KBM-7 (cell line): ENCODE measurements around the gene LEF1.

Source experiments
- DNase-seq: peaks from one replicate; pipeline ENCODE4 v3.0.0-alpha.2; 2015
- in situ Hi-C: fragments of 300-500 bp; cut with MboI; formaldehyde crosslinking; loops from 2 replicates; pipeline ENCODE4 v1.14.3; 2020; ENCODE audit warnings: low sequenced_read_pairs, low pct_unique_long_range_greater_than_20kb, mixed read lengths

Gene LEF1

DNA sequence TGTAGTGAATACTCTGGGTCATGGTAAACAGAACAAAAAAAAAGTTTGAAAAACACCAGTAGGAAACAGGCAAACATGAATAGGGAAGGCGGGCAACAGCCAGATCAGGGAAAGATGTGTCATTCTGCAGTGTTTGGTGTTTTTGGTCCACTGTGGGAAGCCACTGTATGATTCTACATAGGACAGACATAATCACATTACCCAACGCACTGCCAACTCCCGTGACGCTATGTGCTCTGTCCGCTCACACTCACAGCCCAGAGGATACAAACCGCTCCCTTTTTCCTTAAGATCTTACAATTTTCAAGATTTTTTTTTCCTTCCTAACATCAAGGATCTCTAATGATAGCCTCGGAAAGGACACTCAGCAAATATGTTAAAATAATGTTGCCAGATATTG lies 119.7 kb downstream of the LEF1 start:
- in situ Hi-C loops, result no loop called here
- DNase-seq, result no peak

DNA sequence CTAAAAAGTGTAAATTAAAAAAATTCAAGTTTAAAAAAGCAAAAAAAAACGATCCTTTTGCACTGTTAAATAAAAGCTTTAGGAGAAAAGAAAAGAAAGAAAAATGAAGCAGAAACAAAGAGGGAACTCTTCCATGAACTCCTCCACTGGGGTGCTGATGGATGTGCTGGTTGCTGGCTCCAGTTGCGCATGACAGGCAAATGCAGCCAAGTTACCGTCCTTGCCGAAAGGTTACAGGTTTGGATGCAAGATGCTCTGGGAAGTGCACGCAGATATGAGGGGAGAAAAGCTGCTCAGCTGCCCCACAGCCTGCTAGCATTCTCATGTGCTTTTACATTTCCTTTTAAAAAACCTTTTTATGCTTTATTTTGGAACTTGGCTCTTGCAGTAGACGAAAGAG lies 120.6 kb downstream of the LEF1 start:
- no peak for DNase-seq
- in situ Hi-C loops, result no loop called here

DNA sequence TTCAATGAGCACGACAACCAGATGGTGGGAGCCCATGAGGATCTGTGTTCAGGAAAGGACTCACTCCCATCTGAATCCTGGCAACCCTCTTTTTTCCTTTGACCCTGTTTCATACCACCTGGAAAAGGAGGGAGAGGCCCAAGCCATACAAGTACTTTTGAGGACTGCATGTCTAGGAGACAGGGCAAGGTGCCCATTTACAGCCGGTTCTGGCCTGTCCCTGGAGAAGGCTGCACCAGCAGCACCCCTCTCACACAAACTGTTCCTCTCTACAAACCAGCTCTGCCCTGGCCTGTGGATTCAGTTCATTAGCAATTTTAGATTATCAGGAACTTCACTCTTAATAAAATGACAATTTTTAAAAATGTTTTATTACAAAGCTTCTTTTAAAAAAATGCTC lies 121.5 kb downstream of the LEF1 start:
- in situ Hi-C loops, result no loop called here
- no peak for DNase-seq

- in situ Hi-C loops, result no loop called here
- DNase-seq, result no peak
Observed at GRCh38 chr4:108045687-108046024, 123.1 kb downstream of the LEF1 start.

- in situ Hi-C loops, result no loop called here
- DNase-seq, result no peak
Observed at GRCh38 chr4:108044951-108045686, 123.6 kb downstream of the LEF1 start.

DNA sequence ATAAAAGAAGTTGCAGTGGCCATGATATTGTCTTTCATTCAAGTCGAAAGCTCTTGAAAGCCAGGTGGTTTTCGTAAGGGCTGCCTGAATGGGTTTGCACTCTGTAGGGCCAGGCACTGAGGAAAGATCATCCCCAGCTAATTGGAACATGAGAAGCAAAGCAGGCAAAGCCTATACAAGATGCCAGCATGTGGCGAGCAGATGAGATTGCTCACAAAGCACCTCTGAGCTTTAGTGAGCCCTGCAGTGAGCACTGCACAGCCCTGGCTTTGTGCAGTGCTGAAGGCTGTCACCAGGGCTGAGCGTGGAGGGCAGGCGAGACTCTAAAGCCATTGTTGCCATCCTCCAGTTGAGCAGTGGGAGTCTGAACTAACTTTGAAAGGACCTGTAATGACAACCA lies 125.2 kb downstream of the LEF1 start:
- DNase-seq, result no peak
- in situ Hi-C loops, result no loop called here

DNA sequence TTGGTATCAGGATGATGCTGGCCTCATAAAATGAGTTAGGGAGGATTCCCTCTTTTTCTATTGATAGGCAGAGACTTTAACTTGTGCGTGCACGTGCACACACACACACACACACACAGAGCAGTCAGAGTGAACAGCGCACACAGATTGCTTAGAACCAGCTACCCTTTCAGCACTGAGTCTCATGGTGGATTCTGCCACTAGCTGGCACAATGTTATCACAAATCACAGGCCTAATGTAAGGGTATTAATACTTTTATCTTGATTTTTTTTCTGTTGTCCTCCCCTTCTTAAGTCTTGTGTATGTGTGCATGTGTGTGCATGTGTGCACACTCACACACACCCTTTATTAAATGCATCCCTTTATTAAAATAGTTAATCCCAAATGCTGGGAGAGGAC lies 125.8 kb downstream of the LEF1 start:
- in situ Hi-C loops, result no loop called here
- DNase-seq, result no peak

- DNase-seq, result no peak
- in situ Hi-C loops, result no loop called here
Observed at GRCh38 chr4:108037884-108038283, 130.8 kb downstream of the LEF1 start.

DNA sequence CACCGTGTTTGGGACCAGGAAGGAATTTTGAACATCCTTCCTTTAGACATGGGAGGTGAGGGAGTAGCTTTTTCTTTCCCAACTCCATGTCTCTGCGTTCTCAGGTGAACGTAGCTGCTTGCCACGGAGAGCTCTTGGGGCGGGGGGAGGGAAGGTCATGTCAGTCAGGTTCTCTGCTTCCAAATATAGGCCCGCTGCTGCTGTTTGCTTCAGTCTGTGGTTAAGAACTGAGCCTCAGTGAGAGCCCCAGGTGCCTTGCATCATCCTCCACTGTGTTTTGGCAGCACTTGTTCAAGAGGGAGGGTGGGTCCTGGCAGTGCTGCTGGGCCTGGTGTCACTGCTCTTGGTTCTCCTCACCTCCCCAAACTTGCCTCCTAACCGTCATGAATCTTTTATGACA lies 132.5 kb downstream of the LEF1 start:
- DNase-seq, result no peak
- in situ Hi-C loops, result no loop called here

- in situ Hi-C loops, result no loop called here
- DNase-seq, result no peak
Observed at GRCh38 chr4:108035691-108036090, 133.0 kb downstream of the LEF1 start.

GRCh38 chr4:108034565-108034964 lies 134.2 kb downstream of the LEF1 start:
- in situ Hi-C loops, result no loop called here
- no peak for DNase-seq

GRCh38 chr4:108033348-108033747 lies 135.4 kb downstream of the LEF1 start:
- in situ Hi-C loops, result no loop called here
- no peak for DNase-seq

GRCh38 chr4:108031427-108032083 lies 137.2 kb downstream of the LEF1 start:
- in situ Hi-C loops, result no loop called here

DNA sequence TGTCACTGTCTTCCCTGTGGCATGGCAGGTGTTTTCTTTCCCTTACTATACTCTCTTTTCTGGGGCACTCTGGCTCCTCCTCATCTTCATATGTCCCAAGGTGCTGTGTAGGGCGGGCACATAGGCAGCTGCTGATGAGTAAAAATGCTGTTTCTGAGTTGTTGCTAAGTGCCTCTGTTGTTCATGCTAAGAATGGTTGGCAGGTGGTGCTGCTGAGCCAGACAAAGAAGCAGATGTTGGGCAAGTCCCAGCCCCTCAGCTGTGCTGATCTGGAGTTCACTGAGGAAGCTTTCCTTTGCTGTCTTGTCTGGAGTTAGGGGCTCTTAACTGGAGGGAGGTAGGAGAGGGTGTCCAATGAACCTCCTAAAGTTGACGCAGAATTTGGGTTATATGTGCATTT lies 138.4 kb downstream of the LEF1 start:
- in situ Hi-C loops, result no loop called here

More at GRCh38 chr4:108031427-108032083, 137.2 kb downstream of the LEF1 start:
- DNase-seq, result no peak

DNA sequence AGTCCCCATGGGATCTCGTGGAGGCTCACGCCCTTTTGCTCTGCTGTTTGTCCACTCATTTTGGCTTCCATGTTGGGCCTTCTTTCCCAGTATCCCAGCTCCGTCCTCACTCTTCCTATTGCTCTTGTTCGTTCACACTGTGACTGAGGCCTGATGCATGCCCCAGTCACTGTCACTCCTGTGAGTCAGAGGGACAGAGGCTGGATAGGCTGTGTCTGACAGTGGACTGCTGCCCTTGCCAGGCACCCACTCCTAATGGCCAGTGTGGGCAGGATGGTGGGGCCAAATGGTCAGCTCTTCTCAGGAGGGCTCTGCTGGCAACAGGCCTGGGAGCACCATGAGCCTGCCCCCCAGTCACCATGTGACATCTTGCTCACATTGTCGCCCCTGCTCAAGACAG lies 139.0 kb downstream of the LEF1 start:
- no peak for DNase-seq
- in situ Hi-C loops, result no loop called here

More for the DNA sequence above, 138.4 kb downstream of the LEF1 start:
- peak; percentile 62 for DNase-seq

DNA sequence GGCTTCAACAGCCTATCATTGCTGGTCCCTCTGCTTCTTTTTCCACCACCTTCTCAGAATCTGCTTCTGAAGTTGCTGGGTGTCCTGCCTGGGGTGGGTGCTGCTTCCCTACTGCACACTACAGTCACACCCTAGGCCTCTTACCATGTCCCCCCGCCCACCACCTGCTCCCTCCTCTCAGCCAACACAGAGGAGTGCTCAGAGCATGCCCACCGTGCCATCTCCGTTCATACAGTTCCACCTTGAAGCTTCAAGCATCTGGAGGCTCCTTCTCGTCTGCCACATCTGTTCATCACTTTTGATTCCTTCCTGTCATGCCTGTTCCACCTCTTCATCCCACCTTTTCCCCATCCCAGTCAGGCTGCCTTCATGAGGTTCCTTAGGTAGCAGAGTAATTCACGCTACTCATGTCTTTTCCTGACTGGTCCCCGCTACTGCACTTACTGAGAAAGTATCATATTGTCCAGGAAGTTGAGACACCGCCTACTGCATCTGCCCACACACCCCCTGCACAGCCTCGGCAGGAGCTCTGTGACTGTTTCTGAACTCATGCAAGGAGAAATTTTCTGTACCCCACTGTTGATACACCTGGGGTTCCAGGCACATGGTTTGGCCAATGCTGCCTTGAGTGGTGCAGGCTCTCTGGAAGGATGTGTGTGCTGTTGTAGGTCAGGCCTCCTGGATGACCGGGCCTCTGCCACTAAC lies 139.6 kb downstream of the LEF1 start:
- in situ Hi-C loops, result no loop called here
- no peak for DNase-seq

GRCh38 chr4:108024878-108025165 lies 143.9 kb downstream of the LEF1 start:
- in situ Hi-C loops, result loop anchor here (25.0 kb wide), 1 partner anchor 537 kb away; no protein-coding TSS in a partner anchor
- no peak for DNase-seq

DNA sequence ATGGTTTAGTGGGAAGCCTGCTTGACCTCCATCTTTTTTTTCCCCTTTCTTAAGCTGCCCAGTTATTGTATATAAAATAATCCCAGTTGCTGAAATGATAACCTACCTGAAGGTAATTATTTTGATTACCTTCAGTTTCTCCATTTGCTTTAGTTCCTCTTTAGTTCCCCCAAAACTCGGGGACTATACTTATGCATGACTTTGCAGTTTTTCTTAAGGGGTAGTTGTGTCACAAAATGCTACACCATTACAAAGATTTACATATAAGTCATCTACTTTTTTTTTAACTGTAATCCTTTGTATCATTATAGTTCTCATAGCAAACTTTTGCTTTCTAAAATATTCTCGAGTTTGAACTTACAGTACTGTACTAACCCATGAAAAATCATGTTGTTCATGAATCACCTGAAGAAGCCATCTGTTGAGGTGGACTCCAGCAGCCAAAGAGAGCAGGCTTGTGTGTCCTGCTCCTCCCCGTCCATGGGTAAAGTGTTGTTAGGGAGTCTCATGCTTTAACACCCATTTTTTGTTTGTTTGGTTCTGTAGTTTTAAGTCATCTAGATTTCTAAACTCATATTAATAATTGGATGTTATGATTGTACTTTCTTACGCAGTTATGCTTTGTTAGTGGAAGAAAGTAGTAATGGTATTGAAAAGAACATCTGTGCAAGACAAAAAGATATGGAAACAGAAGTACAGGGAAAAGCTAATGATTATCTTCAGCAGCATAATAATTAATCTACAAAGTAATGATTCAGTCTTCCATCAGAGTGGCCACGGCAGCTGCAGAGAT lies 144.5 kb downstream of the LEF1 start:
- in situ Hi-C loops, result loop anchor here (25.0 kb wide), 1 partner anchor 538 kb away; no protein-coding TSS in a partner anchor
- no peak for DNase-seq

DNA sequence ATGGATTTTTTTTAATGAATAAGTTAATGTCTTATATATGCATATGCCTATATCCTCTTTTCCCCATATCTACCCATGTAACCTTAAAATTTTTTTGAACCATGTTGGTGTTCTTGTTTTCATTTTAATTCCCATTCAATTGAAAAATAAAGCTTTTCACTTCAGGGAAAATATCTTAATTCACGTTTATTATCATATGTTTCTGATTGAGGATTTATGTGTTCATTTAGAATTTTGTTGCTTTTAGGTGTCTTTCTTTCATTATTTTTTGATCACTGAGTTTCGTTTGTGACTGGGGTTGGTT lies 149.9 kb downstream of the LEF1 start:
- in situ Hi-C loops, result loop anchor here (25.0 kb wide), 1 partner anchor 543 kb away; no protein-coding TSS in a partner anchor

More for the DNA sequence above, 149.9 kb downstream of the LEF1 start:
- no peak for DNase-seq
